GM12875 (cell line): ENCODE results near the gene TMPRSS11A.

Experiments used
- H3K4me3 ChIP-seq: one replicate; pipeline ENCODE4 v1.5.1; 2011; ENCODE audit warnings: low read depth, low read length, control low read depth
- CTCF ChIP-seq: IDR thresholded peaks from 2 replicates; pipeline ENCODE4 v1.5.1; 2011; ENCODE audit warnings: low read depth, mild to moderate bottlenecking, control low read depth, inconsistent platforms, low read length, moderate library complexity, borderline replicate concordance; ENCODE audit not compliant: insufficient read depth

The TMPRSS11A gene

DNA sequence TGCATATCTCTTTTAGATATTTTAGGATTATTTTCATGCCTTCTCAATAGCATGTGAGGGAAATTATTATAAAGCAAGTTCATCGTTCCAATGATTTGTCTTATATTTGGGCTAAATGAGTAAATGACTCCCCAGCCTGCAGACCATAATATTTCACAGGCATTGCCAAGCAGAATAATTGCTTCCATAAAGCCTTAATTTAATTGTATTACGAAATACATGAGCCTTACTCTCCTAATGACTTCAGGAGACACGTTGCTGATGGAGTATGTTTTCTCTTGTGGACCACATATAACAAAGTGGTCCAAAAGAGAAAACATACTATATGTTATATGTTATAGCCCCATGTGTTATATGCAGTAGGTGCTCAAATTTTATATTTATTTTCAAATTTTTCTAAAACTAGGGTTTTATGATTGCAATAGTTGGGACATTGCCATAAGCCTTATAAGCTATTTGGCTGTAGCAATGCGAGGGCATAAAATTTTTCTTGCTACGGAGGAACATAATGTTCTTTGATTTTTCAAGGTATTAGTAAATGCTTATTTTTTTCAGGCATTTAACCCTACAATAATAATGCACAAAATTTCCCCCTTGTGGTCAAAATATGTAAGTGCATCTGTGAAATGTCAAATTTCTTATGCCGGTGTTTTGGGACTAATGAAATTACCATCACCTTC is 53.2 kb downstream of the TMPRSS11A start:
- no peak for TF ChIP-seq CTCF
- no peak overlapping the region for H3K4me3 ChIP-seq

- no peak for TF ChIP-seq CTCF
- no peak overlapping the region for H3K4me3 ChIP-seq
Observed at GRCh38 chr4:67907650-67908049, 55.6 kb downstream of the TMPRSS11A start.

- no peak overlapping the region for H3K4me3 ChIP-seq
- no peak for TF ChIP-seq CTCF
Observed at GRCh38 chr4:67899096-67899495, 64.2 kb downstream of the TMPRSS11A start.

DNA sequence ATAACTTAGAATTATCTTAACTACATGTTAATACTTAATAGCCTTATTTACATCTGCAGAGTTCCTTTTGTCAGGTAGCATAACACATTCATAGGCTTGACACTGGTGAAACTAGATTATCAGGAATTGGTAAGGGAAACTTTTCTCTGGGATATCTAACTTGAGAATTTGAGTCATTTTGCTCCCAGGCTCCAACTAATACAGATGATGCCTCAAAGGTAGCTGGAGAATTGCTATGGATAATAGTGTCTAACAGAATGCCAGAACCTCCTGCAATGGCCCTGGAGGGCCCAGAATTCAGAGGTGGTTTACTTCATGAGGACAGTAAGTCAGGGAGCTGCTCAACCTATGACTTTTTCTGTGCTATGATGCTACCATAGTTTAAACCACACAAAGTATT is 65.6 kb downstream of the TMPRSS11A start:
- no peak overlapping the region for H3K4me3 ChIP-seq
- no peak for TF ChIP-seq CTCF

DNA sequence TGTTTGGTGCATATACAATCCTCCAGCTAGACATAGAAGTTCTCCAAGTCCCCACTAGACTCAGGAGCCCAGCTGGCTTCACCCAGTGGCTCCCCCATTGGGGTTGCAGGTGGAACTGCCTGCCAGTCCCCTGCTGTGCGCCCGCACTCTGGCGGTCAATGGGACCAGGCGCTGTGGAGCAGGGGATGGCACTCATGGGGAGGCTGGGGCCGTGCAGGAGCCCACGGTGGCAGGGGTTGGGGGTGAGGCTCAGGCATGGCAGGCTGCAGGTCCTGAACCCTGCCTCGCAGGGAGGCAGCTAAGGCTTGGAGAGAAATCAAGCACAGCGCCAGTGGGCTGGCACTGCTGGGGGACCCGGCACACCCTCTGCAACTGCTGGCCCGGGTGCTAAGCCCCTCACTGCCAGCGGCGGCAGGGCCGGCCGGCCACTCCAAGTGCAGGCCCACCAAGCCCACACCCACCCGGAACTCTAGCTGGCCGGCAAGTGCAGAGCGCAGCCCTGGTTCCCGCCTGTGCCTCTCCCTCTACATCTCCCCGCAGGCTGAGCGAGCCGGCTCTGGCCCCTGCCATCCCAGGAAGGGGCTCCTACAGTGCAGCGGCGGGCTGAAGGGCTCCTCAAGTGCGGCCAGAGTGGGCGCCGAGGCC is 66.8 kb downstream of the TMPRSS11A start:
- H3K4me3 ChIP-seq: no peak overlapping the region
- no peak for TF ChIP-seq CTCF

DNA sequence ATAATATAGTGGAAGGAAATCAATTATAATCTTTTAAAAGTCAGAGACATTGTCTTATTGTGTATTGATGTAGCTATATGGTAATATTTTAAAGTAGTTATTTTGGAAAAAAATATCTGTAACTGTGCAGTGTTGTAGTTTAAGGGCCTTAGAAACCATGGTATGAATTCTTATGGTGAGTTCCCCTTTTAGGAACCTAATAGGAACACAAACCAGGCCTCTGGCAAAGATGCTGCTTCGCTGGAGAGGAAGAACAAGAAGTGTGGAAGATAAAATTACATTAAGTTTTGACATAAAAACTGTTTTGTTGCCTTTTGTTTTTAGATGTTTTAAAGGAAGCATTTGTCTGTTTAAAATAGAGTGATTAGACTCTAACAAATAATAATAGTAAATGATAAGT is 68.6 kb downstream of the TMPRSS11A start:
- no peak for TF ChIP-seq CTCF
- no peak overlapping the region for H3K4me3 ChIP-seq

DNA sequence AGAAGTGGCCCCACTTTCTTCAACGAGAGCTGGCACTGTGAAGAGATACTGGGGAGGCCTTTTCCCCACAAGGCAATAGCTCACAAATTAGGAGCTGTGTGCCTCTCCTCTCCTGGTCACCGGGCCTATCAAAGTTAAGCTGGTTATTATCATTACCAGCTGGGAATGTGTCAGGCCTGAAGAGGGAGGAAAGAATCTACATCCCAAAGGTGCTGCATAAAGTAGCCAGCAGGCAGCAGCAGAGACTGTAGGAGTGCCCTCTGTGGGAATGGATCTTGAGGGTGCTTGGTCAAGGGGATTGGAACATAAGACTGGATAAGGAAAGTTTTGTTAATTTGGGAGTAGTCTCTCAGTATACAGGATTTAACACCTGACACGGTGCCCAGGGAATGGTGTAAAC is 70.4 kb downstream of the TMPRSS11A start:
- H3K4me3 ChIP-seq: no peak overlapping the region
- TF ChIP-seq CTCF: no peak
